Caco-2 (cell line): Measurements from ENCODE around the gene VPS52. TPM values are rescaled to one million over a fixed set of nuclear protein-coding genes. Genes with fewer than 3 reads are reported as not detected.

Experiments used
- BruUV-seq: library from RNA; stranded (reverse); fragments of 400-500 nt; replicated peaks from 2 replicates; lab custom pipeline; 2021; lab: Mats Ljungman, UMichigan
- CTCF ChIA-PET: fragments of 300-600 bp; sonication (Branson Sonifier 250); formaldehyde crosslinking; loops from one replicate; lab custom pipeline; 2022; ENCODE audit warnings: antibody characterized with exemption; lab: Charles Lee
- POLR2A ChIA-PET: fragments of 300-600 bp; sonication (Branson Sonifier 250); formaldehyde crosslinking; loops from one replicate; lab custom pipeline; 2022; ENCODE audit warnings: antibody characterized with exemption; lab: Charles Lee
- DNase-seq, 2 experiments: peaks; one replicate each; pipeline versions ENCODE4 v3.0.0 to v3.0.0-alpha.2; 2020 to 2022
- H3K27me3 ChIP-seq: replicated peaks from 2 replicates; pipeline ENCODE4 v1.6.0; 2011; ENCODE audit warnings: low read length; ENCODE audit not compliant: control insufficient read depth, insufficient read depth
- H3K36me3 ChIP-seq: 2 replicates; pipeline ENCODE4 v1.5.1; 2011; ENCODE audit warnings: low read length; ENCODE audit not compliant: control insufficient read depth, insufficient read depth
- H3K4me1 ChIP-seq: fragments of 250-450 bp; sonication (Bioruptor Pico); 2 replicates; pipeline ENCODE4 v1.5.1; 2020; ENCODE audit warnings: mild to moderate bottlenecking
- H3K4me3 ChIP-seq: 2 replicates; pipeline ENCODE4 v1.5.1; 2011; ENCODE audit warnings: low read depth, mild to moderate bottlenecking, control low read depth, low read length
- H3K9me3 ChIP-seq: fragments of 250-450 bp; sonication (Bioruptor Pico); 2 replicates; pipeline ENCODE4 v1.5.1; 2020; ENCODE audit warnings: mild to moderate bottlenecking, moderate library complexity
- H3K27ac Mint-ChIP-seq: one replicate; pipeline ENCODE4 v1.8.0; 2022; ENCODE audit warnings: mixed read lengths; ENCODE audit not compliant: unreplicated experiment
- H3K27me3 Mint-ChIP-seq: one replicate; pipeline ENCODE4 v1.8.0; 2022; ENCODE audit warnings: mixed read lengths; ENCODE audit not compliant: insufficient read depth, unreplicated experiment
- H3K36me3 Mint-ChIP-seq: one replicate; pipeline ENCODE4 v1.8.0; 2022; ENCODE audit warnings: mild to moderate bottlenecking, mixed read lengths; ENCODE audit not compliant: insufficient read depth, unreplicated experiment
- H3K4me1 Mint-ChIP-seq: one replicate; pipeline ENCODE4 v1.8.0; 2022; ENCODE audit warnings: low read depth, mixed read lengths; ENCODE audit not compliant: unreplicated experiment
- H3K4me3 Mint-ChIP-seq: one replicate; pipeline ENCODE4 v1.8.0; 2022; ENCODE audit warnings: mild to moderate bottlenecking, moderate library complexity, mixed read lengths; ENCODE audit not compliant: unreplicated experiment
- H3K9me3 Mint-ChIP-seq: one replicate; pipeline ENCODE4 v1.8.0; 2022; ENCODE audit warnings: mixed read lengths; ENCODE audit not compliant: unreplicated experiment
- CTCF ChIP-seq, 2 experiments: fragments of 200-600 bp in 1 of 2; IDR thresholded peaks; 1 replicate in 1 of 2; 2 replicates in 1 of 2; pipeline versions ENCODE4 v1.5.1 to v1.8.0; 2011 to 2022; ENCODE audit warnings: antibody characterized with exemption in 1 of 2, control low read depth in 1 of 2, inconsistent platforms in 1 of 2, low read depth in 1 of 2, low read length in 1 of 2, mild to moderate bottlenecking in 1 of 2, moderate library complexity in 1 of 2; ENCODE audit not compliant: insufficient read depth in 1 of 2, severe bottlenecking in 1 of 2, unreplicated experiment in 1 of 2
- intact Hi-C: fragments of 100-400 bp; cut with micrococcal nuclease; formaldehyde crosslinking; loops from one replicate; pipeline ENCODE4 v1.10.0; 2022; ENCODE audit not compliant: unreplicated experiment
- total RNA-seq: library from RNA; stranded (reverse); gene quantifications from 2 replicates; pipeline ENCODE4 v1.2.3, GENCODE V29; 2022

The VPS52 gene
- total RNA-seq, 1 experiment from 2014 or later = 55.6 TPM

GRCh38 chr6:33320315-33321181 is 48.9 kb upstream of the VPS52 start:
- Histone ChIP-seq H3K9me3 (no peaks in the 10 kb centered on the region), H3K4me1 (peaks cover 11% of the 10 kb centered on the region; the same call in 1 of the 2 replicates), H3K4me3 (no peak overlapping the region), H3K27me3 (no peaks in the 10 kb centered on the region), H3K36me3 (peaks cover 5% of the 10 kb centered on the region)
- POLR2A ChIA-PET = no interaction called here
- no peak for DNase-seq
- CTCF ChIA-PET = interaction anchor here (0.5 kb wide), 1 partner anchor 24 kb away, joined by 3 read pairs; no protein-coding TSS in a partner anchor
- Mint-ChIP-seq H3K36me3 (peaks cover 53% of the 10 kb centered on the region), H3K4me3 (peak overlapping the region; percentile 84), H3K27ac (no peak overlapping the region), H3K4me1 (peaks cover 38% of the 10 kb centered on the region), H3K27me3 (no peaks in the 10 kb centered on the region), H3K9me3 (no peaks in the 10 kb centered on the region)
- no peak for TF ChIP-seq CTCF (IDR thresholded peaks at IDR 0.05; ENCODE audit: insufficient read depth in 1 of 2, low read depth in 1 of 2, low read length in 1 of 2, severe bottlenecking in 1 of 2, unreplicated experiment in 1 of 2)
- intact Hi-C loops = no loop called here
- BruUV-seq = no TSS peak

GRCh38 chr6:33319939-33320314 is 48.3 kb upstream of the VPS52 start:
- H3K4me3 Mint-ChIP-seq = peak overlapping the region; percentile 41
- BruUV-seq = no TSS peak
- no peaks in the 10 kb centered on the region for H3K27me3 Mint-ChIP-seq

More at GRCh38 chr6:33319939-33320314, 48.3 kb upstream of the VPS52 start:
- peaks cover 16% of the 10 kb centered on the region for H3K4me1 ChIP-seq
- ChIA-PET POLR2A (no interaction called here), CTCF (no interaction called here)
- no peaks in the 10 kb centered on the region for H3K9me3 ChIP-seq
- H3K9me3 Mint-ChIP-seq = no peaks in the 10 kb centered on the region
- TF ChIP-seq CTCF (IDR thresholded peaks at IDR 0.05; ENCODE audit: insufficient read depth in 1 of 2, low read depth in 1 of 2, low read length in 1 of 2, severe bottlenecking in 1 of 2, unreplicated experiment in 1 of 2) = no peak
- peaks cover 38% of the 10 kb centered on the region for H3K4me1 Mint-ChIP-seq
- H3K36me3 ChIP-seq = peaks cover 5% of the 10 kb centered on the region
- H3K36me3 Mint-ChIP-seq = peaks cover 53% of the 10 kb centered on the region
- no peak for DNase-seq
- H3K27me3 ChIP-seq = no peaks in the 10 kb centered on the region
- H3K27ac Mint-ChIP-seq = no peak overlapping the region
- intact Hi-C loops = no loop called here
- no peak overlapping the region for H3K4me3 ChIP-seq
